OCI-LY1 (cell line): Measurements from ENCODE around the gene S1PR1.

Source experiments
- EZH2 ChIP-seq: fragments of 200-600 bp; sonication (generic), shearing (Covaris generic); IDR thresholded peaks from 2 replicates; pipeline ENCODE4 v1.8.0; 2017; ENCODE audit warnings: borderline replicate concordance, mixed run types, mild to moderate bottlenecking, antibody characterized with exemption, low read length, moderate library complexity, mixed read lengths
- TF ChIP-seq, protein P1 (sequence below): fragments of 200-600 bp; sonication (generic), shearing (Covaris generic); IDR thresholded peaks from 2 replicates; pipeline ENCODE4 v1.5.1; 2017; ENCODE audit warnings: mild to moderate bottlenecking, antibody characterized with exemption, low read length, moderate library complexity, mixed read lengths

DNA sequence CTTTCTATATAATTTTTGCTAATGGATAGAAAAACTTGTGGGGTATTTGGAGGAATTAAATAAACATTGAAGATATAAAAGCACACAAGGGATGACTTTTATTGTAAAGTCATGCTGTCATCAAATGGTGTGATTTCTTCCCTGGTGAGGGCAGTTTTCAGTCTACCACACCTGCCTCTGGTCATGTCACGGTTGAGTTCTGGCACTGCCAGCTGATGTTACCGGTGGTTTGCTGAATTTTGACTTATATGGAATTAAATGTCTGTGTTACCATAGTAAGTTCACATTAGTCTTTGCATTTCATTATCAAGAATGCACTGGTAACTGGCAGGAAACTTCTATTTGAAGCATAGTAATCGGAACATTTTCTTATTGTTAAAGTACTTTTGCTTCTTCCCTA is 13.4 kb downstream of the S1PR1 start:
- TF ChIP-seq, protein P1, sequence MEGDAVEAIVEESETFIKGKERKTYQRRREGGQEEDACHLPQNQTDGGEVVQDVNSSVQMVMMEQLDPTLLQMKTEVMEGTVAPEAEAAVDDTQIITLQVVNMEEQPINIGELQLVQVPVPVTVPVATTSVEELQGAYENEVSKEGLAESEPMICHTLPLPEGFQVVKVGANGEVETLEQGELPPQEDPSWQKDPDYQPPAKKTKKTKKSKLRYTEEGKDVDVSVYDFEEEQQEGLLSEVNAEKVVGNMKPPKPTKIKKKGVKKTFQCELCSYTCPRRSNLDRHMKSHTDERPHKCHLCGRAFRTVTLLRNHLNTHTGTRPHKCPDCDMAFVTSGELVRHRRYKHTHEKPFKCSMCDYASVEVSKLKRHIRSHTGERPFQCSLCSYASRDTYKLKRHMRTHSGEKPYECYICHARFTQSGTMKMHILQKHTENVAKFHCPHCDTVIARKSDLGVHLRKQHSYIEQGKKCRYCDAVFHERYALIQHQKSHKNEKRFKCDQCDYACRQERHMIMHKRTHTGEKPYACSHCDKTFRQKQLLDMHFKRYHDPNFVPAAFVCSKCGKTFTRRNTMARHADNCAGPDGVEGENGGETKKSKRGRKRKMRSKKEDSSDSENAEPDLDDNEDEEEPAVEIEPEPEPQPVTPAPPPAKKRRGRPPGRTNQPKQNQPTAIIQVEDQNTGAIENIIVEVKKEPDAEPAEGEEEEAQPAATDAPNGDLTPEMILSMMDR: no peak
- TF ChIP-seq EZH2: no peak
